DMS153 treated with DMSO at 0.1 percent for 48 hours (cell line): ENCODE results near the gene FAIM2.

Experiments used
- DNase-seq: peaks from one replicate; lab custom pipeline; 2025; ENCODE audit not compliant: unreplicated experiment; lab: John Stamatoyannopoulos, UW

Gene FAIM2

GRCh38 chr12:49920241-49920914, 16.7 kb upstream of the FAIM2 start:
- no peak for DNase-seq

GRCh38 chr12:49917788-49918173, 14.1 kb upstream of the FAIM2 start:
- DNase-seq: no peak

DNA sequence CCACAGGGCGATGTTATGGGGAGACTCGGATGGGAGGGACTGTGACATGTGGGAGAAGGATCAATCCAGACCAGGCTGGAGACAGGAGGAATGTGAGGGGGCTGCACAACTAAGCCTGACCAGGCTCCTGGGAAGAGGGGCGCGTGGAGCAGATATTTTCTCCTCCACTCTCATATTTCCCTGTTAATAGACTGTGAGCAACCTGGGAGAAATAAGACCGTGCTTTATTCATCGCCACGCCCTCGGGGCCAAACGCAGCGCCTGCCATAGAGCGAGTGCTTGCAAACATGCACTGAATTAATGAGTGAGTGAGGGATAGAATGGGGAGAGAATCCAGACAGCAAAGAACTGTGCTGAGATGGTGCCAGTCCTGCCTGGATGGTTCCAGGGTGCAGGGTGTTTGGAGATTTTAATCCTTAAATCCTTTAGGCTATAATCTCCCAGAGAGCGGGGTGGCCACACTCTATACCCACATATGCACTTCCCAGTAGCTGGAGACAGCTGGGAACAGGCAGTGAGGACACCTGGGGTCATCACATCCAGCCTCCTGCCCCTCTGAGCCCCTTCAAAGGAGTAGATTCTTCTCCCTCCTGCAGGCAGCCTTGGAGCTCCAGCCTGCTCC, 13.6 kb upstream of the FAIM2 start:
- no peak for DNase-seq

- DNase-seq: no peak
These were observed 12.6 kb upstream of the FAIM2 start for GRCh38 chr12:49916129-49916919.

GRCh38 chr12:49912345-49913255, 8.9 kb upstream of the FAIM2 start:
- DNase-seq: no peak

- no peak for DNase-seq
These were observed 7.5 kb upstream of the FAIM2 start for GRCh38 chr12:49911213-49911605.

DNA sequence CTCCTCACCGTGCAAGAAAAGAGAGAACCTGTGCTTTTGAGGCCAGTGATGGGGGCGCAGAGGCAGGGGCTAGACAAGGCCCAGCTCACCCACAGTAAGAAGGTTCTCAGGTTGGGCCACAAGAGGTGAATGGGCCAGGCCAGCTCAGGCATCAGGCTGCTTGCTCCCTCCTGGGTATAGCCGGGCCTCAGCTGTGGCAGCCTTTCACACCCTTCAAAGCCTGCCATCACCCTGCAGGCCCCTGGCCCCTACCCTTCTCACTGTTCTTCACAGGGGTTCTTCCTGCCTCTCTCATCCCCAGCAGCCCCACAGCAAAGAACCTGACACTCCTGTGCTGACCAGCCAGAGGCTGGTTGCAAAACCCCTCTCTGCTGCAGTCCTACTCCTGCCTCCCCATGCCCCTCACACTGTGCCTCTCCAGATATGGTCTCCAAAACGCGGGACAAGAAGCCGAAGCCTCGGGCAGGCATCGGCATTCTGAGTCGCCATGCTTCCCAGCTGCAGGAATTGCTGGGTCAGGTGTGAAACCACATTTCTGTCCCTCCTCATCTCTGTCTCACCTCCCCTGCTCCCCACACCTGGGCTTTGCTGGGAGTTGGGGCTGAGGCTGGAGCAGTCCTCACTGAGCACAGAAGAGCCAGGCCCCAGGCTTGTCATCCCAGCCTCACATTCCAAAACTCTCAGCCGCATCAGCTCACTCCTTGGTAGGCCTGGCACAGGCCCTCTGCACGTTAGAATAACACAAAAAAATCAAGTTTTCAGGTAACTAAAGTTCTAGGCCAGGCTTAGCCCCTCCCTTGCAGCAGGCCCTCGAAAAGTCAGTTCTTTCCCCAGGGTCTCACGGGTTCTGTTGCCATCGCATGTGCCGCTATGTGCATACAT, 6.9 kb upstream of the FAIM2 start:
- no peak for DNase-seq

DNA sequence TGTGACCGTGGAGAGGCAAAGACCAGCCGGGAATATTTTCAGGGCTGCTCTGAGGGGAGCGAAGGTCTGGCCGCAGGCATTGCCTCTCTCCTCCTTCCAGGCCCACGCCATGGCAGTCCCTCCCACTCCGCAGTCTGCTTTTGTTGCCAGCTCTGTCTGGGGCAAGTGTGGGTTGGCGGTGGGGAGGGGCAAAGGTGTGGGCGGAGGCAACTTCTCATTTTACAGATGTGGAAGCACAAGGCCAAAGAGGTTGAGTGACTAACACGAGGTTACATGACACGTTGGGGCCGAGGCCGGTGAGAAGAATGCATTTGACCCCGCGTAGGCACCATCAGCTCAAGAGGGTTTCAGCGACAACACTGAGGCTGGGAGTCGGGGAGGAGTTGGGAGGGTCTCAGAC, 6.1 kb upstream of the FAIM2 start:
- DNase-seq: peak; percentile 23

DNA sequence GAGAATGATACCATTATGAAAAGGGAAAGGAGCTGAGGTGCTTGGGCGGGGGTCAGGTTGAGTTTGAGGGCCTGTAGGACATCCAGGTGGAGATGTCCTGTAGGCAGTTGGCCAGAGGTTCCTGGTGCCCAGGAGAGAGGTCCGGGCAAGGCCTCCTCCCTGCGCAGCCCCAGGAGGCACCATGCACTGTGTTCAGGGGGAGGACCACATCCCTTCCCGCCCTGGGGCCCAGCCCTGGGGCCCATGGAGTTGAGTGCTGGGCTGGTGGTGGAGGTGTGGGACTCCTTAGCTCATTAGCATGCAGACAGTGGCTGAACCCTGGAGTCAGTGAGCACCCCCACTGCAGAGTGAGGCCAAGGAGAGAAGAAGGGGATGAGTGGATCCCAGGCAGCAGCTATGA, 5.7 kb upstream of the FAIM2 start:
- no peak for DNase-seq

GRCh38 chr12:49907352-49907751, 3.7 kb upstream of the FAIM2 start:
- DNase-seq: no peak

DNA sequence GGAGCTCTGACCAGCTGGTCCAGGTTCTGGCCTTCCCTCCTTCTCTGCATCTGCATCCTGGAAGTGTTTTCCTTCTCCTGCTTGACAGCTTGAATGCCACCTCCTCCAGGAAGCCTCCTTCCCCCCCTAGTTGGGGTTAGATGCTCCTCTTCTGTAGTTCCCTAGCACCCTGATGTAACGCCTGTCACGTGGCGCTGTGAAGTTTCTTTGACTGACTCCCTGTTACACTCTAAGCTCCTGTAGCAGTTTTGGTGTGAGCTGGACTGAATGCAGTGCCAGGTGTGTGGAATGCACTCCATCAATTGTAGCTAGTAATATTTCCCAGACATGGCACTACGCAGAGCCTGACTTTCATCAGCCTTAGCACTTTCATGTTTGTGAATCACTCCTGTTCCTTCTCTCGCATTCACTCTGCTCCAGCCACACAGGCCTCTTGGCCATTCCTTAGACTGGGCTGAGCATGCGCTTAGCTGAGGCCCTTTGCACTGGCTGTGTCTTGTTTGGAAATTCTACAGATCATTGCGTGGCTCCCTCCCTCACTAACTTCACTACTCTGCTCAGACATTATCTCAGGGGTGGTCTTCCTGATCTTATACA, 2.1 kb upstream of the FAIM2 start:
- no peak for DNase-seq

DNA sequence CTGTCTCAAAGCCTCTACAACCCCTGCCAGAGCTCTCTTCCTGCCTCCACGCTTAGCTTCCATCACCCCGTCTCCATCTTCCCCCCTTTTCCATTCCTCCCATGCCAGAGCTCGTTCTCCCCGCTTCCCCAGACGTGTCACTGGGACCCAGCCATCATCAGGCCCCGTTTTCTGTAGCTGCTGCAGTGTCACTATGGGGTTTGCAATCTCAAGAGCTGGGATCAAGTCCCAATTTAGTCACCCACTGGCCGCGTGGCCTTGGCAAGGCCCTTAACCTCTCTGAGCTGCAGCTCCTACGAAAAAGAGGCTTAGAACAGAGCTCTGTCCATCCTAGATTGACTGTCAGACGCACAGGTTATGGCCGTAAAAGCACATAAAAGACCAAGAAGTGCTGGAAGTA, 901 bp upstream of the FAIM2 start:
- DNase-seq: no peak

- DNase-seq: no peak
These were observed 375 bp downstream of the FAIM2 start for GRCh38 chr12:49903351-49903699.

DNA sequence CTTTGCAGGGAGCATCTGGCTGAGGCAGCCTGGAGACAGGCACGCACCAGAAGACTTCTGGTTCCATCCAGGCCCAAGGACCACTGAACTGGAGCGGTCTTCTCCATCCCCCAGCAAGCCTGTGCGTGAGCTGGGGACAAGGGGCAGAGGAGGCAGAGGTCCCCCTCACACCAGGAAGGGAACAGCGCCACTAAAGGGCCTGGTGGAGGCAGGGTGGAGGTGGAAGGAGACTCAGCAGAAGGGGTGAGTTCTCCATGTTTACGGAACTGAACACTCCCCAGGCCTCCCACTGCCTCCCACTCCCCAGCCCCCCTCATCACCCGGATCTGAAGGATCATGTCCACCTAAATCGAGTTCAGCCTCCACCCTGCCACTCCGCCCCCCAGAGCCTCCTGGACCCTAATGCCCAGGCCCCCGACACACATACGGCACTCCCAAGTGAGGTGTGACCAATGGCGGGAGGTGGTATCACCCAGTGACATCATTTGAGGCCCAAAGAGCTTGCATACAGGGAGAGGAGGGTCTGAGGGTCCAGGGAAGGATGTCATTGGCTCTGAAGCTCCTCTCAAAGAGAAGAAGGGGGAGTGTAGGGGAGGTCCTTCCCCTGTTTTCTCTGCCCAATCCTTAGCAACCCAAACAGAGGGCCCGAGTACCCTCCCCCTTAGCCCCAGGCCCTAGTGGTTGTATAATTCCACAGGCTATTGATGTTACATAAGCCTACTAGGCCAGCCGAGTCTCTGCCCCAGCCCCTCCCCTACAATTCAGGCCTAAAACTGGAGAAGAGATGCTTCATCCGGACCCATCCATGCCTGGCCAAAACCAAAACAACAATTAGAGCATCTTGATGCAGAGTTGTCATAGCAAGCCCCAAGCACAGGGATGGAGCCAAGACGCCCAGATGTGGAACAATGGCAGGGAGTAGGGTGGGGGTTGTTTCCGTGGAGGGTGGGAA, 1.0 kb downstream of the FAIM2 start:
- DNase-seq: no peak

- DNase-seq: no peak
These were observed 1.7 kb downstream of the FAIM2 start for GRCh38 chr12:49901986-49902385.

- no peak for DNase-seq
These were observed 2.7 kb downstream of the FAIM2 start for GRCh38 chr12:49901026-49901425.

DNA sequence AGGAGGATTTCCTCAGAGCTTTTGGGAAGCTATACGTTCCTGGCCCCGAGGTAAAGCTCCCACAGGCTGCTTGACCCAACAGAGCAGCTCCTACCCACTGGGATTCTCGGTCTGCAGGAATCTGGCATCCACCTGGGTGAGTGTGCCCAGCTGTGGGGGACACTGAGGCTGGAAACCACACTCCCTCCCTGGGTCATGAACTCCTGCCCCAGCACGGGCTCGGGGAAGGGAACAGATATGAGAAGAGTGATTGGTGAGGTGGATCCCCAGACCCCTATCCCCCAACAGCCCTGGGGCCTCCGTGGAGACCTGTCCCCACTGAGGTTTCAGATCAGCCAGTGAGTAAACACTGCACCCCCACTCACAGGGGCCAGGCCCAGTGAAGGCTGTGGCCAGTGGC, 3.3 kb downstream of the FAIM2 start:
- DNase-seq: no peak

DNA sequence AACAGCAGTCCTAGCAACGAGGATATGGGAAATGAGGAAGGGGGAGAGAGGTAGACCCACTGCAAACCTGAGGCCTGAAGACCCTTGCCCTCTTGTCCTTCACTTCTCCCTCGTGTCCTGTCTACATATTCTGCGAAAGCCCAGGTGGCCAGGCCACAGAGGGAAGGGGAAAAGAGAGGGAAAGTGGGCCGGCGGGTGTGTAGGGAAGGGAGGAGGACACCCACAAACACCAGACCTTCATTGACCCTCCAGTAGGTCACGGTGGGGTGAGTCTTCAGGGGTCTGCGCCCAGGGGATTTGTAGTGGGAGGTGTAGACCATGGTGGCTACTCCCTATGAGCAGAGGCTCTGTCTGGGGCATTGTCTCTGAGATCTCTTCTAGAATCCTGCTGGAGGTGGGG, 3.8 kb downstream of the FAIM2 start:
- no peak for DNase-seq

DNA sequence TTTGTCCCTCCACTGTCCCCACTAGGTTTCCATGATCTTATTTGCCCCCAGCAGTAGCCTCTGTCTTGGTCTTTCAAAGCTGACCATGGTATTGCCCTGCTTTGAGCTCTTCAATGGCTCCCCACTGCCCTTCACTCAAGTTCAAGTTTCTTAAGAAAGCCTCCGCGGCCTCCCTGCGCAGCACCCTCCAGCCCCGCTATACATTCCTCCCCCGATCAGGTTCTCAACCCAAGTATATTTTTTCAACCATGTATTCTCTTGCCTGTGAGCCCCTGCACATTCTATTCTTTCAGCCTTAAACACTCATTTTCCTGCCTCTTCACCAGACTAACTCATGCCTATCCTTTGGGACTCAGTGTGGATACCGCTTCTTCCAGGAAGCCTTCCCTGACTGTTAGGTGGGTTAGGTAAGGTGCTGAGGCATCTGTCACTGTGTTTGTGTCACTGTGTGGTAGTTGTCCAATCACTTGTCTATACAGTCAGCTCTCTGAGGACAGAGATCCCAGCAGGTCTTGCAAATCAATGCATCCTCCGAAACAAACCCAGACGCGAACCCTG, 4.3 kb downstream of the FAIM2 start:
- DNase-seq: no peak
